Fibroblast of mammary gland (primary cell): ENCODE results near the gene THUMPD3.

Experiments
- DNase-seq: peaks from one replicate; pipeline ENCODE4 v3.0.0-alpha.2; 2010; ENCODE audit warnings: low read depth
- H3K4me3 ChIP-seq: 2 replicates; pipeline ENCODE4 v1.5.1; 2011; ENCODE audit warnings: low read depth, mild to moderate bottlenecking, low read length, moderate library complexity; ENCODE audit not compliant: control insufficient read depth
- TF ChIP-seq, protein P1 (sequence below): conservative IDR thresholded peaks from 2 replicates; pipeline ENCODE4 v1.5.1; 2011; ENCODE audit warnings: low read depth, low read length, inconsistent platforms; ENCODE audit not compliant: control insufficient read depth, insufficient read depth

THUMPD3 gene, protein sequence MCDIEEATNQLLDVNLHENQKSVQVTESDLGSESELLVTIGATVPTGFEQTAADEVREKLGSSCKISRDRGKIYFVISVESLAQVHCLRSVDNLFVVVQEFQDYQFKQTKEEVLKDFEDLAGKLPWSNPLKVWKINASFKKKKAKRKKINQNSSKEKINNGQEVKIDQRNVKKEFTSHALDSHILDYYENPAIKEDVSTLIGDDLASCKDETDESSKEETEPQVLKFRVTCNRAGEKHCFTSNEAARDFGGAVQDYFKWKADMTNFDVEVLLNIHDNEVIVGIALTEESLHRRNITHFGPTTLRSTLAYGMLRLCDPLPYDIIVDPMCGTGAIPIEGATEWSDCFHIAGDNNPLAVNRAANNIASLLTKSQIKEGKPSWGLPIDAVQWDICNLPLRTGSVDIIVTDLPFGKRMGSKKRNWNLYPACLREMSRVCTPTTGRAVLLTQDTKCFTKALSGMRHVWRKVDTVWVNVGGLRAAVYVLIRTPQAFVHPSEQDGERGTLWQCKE

DNA sequence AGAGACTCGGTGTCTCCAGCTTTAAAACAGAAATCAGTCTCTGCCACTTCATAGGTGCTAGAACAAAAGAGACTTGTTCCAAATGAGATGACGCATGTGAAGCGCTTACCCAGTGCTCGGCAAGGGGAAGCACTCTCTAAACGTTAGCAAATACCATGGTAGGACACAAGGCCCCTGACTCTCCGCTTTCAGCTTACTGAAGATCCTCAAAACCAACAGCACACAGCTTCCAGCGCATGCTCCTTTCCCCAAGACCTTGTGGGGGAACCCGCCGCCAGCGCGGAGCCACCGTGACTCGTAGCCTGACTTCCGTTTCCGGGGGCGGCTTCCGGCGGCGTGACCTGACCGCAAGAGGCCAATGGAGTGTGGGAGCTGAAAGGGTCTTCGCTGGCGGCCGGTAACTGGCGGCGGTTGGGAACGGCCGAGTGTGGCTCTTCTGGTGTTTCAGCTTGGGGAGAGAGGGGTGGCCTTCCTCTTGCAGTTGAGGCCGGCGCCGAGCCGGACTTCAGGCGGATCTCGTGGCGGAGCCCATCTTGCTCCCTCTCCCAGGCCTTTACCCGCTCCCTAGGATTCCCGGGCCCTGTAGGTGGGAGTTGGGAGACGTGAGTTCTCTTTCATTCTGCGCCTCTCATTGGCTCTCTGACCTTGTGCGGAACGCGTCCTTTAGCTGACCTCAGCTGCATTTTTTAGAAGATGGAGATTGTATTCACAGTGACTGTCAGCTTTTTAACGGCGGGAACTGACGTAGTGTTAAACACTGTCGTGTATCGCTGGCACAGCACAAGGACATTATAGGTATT lies at the start of gene THUMPD3:
THUMPD3 (plus strand) TSS at position 324 of the 800 bp plus-strand sequence. CDS start 2,015 bp downstream, outside the sequence.
- TF ChIP-seq, protein P1, sequence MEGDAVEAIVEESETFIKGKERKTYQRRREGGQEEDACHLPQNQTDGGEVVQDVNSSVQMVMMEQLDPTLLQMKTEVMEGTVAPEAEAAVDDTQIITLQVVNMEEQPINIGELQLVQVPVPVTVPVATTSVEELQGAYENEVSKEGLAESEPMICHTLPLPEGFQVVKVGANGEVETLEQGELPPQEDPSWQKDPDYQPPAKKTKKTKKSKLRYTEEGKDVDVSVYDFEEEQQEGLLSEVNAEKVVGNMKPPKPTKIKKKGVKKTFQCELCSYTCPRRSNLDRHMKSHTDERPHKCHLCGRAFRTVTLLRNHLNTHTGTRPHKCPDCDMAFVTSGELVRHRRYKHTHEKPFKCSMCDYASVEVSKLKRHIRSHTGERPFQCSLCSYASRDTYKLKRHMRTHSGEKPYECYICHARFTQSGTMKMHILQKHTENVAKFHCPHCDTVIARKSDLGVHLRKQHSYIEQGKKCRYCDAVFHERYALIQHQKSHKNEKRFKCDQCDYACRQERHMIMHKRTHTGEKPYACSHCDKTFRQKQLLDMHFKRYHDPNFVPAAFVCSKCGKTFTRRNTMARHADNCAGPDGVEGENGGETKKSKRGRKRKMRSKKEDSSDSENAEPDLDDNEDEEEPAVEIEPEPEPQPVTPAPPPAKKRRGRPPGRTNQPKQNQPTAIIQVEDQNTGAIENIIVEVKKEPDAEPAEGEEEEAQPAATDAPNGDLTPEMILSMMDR: no peak
- peak; percentile 83 for DNase-seq
- peak within 1 kb of the TSS; percentile 68 for H3K4me3 ChIP-seq

DNA sequence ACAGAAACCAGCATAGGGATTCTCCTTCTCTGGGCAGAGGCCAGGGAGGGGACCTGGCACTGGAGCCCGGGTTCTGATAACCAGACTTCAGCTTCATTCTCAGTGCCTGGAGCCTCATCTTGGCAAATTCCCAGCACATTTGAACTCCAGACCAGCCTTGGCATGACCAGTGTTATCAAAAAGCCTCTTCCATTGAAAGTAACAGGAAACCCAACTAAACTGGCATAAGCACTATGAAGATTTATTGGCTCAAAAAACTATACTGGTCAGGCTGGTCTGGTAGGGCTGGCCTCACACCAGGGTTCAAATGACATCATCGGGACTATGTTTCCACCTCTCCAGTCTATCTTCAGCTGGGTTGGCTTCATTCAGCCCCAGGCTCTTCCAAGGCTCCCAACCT lies 48.1 kb upstream of the THUMPD3 start:
- TF ChIP-seq, protein P1: no peak
- DNase-seq: no peak
- no peak overlapping the region for H3K4me3 ChIP-seq

DNA sequence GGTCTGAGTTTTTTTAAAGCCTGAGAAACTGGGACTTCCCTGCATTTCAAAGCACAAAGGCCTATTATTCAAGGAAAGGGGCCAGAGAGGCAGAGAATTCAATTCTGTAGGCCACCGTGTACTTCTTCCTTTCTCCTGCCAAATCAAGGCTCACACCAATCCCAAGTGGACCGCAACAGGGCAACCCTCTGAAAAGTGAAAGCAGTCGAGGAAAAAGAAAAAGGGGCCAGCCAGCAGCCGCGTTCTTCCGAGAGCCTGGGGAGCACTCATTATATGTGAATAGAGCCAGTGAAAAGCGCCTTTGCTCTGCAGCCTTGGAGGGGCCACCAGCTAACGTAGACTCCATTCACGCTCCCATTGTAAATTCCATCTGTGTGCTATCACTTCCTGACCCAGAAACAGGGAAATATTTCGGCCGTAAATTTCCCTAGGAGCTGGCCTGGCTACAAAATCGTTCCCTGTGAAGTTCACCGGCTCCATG lies 45.9 kb upstream of the THUMPD3 start:
- peak overlapping the region; percentile 23 for H3K4me3 ChIP-seq
- peak; percentile 35 for DNase-seq

DNA sequence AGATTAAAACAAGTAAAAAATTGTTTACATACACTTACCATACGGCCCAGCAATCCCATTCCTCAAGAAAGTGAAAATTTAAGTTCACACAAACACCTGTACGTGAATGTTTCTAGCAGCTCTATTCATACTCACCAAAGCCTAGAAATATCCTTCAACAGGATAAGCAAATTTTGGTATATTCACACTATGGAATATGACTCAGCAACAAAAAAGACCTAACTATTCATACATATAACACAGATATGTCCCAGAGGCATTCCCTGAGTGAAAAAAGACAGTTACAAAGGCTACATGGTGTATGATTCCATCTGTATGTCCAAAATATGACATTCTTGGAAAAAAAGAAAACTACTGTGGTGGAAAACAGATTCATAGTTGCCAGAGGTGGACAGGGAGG lies 40.1 kb upstream of the THUMPD3 start:
- TF ChIP-seq, protein P1: no peak
- DNase-seq: no peak
- no peak overlapping the region for H3K4me3 ChIP-seq

More for the DNA sequence above, 45.9 kb upstream of the THUMPD3 start:
- TF ChIP-seq, protein P1: no peak

DNA sequence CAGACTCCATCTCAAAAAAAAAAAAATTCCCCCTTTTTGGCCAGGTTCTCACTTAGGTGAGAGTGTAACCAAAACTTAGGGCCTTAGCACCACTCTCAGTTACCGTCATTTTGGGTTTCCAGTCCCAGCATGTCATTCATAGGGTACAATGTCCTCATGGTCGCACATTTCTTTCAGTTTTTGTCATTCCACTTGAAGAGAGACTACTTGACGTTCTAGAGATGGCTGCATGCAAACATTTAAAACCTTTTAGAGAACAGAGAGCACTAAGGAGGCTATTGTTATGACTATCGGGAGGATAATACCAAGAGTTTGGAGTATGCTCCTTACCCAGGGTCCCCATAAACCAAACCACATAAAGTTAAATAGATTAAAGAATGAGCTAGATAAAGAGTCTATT lies 37.9 kb upstream of the THUMPD3 start:
- DNase-seq: no peak
- no peak overlapping the region for H3K4me3 ChIP-seq
- TF ChIP-seq, protein P1: no peak

DNA sequence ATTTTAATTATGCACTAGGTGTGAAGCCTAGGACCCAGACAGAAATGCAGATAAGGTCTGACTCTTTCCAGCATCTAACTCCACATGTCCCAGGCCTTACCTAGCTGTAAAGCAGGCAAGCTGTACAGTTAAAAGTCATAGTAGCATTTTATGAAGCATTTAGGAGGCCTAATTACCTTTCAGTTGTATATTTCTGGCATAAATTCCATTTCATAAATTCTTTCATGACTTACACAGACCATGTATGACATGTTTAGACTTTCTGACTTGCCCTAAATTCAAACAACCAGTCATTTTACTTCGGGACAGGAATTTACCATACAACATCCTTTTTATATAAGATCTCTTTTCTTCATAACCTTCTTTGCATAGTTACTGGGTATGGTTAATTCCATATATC lies 35.3 kb upstream of the THUMPD3 start:
- TF ChIP-seq, protein P1: no peak
- H3K4me3 ChIP-seq: no peak overlapping the region
- no peak for DNase-seq
